Measurements from ENCODE around the gene NOL8. TPM values are rescaled to one million over a fixed set of nuclear protein-coding genes. Genes with fewer than 3 reads are reported as not detected.

NOL8 gene
- total and polyA plus RNA-seq, 2 donors from 2014 or later, result 10.8 to 32.4 TPM

DNA sequence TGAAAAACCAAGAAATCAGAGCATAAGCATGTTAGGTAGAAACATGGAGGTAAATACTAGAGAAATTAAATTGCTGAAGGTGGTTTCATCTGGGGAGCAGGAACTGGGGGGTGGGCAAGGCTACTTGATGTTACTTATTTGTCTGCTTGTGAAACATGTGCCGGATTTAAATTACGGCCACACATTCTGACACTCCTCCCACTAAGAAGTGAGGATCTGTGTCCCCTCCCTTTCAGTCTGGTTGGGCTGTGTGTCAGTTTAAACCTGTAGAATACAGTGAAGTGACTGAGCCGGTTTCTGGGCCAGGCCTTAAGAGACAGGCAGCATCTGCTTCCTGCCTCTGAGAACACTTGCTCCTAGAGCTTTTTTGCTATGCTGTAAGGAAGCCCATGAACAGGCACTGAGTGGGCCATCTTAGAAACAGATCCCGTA is 29.3 kb downstream of the NOL8 start:
- Histone ChIP-seq H3K36me3 (ENCODE audit: control insufficient read depth in 2 of 3, insufficient read depth in 3 of 3, low read length in 3 of 3) (peaks cover 2 to 16% (median 6%) of the 10 kb centered on the region in 3 donors), H3K9ac (ENCODE audit: low read length in 3 of 3) (no peak overlapping the region), H3K27me3 (ENCODE audit: control insufficient read depth, insufficient read depth, low read length) (no peaks in the 10 kb centered on the region), H3K27ac (ENCODE audit: low read depth in 2 of 2, low read length in 2 of 2) (no peak overlapping the region), H3K4me3 (ENCODE audit: low read length in 3 of 3) (no peak overlapping the region), H3K4me1 (ENCODE audit: control insufficient read depth in 2 of 3, insufficient read depth in 2 of 3, low read depth in 1 of 3, low read length in 3 of 3) (peaks cover 0 to 15% (median 7%) of the 10 kb centered on the region in 3 donors), H3K9me3 (ENCODE audit: control insufficient read depth in 2 of 3, insufficient read depth in 1 of 3, low read length in 3 of 3) (no peaks in the 10 kb centered on the region)
- FAIRE-seq (no peak), DNase-seq (no peak)
- TF ChIP-seq, protein P1, sequence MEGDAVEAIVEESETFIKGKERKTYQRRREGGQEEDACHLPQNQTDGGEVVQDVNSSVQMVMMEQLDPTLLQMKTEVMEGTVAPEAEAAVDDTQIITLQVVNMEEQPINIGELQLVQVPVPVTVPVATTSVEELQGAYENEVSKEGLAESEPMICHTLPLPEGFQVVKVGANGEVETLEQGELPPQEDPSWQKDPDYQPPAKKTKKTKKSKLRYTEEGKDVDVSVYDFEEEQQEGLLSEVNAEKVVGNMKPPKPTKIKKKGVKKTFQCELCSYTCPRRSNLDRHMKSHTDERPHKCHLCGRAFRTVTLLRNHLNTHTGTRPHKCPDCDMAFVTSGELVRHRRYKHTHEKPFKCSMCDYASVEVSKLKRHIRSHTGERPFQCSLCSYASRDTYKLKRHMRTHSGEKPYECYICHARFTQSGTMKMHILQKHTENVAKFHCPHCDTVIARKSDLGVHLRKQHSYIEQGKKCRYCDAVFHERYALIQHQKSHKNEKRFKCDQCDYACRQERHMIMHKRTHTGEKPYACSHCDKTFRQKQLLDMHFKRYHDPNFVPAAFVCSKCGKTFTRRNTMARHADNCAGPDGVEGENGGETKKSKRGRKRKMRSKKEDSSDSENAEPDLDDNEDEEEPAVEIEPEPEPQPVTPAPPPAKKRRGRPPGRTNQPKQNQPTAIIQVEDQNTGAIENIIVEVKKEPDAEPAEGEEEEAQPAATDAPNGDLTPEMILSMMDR (IDR thresholded peaks at IDR 0.05; ENCODE audit: borderline replicate concordance, extremely low read depth, insufficient read depth), result no peak
- intact Hi-C loops (cut with DNase I), result no loop called here

DNA sequence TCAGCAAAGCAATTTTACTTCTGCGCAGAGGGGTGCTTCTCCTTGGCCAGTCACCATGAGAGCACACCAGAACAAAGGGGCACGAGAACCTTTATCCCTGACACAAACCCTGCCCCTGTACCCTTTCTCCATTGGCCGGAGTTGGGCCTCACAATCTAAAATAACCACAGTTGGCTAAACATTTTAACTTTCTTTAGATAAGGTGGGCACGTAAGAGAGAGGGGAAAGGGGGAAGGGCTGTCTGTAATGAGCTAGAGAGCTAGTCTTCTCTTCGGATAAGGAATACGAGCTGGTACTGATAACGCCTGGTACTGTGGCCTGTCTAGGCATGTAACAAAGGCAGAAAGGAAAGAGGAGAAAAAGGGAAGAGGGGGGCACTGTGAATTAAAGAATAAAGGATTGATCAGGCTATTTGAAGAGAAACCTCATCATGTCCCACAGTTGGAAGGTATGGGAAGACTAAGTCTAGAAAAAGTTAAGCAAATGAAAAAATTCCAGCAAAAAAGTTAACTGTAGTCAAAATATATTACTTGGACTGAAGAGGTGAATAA is 29.8 kb downstream of the NOL8 start:
- peaks cover 1 to 15% (median 2%) of the 10 kb centered on the region in 3 donors for H3K36me3 ChIP-seq (ENCODE audit: control insufficient read depth in 2 of 3, insufficient read depth in 3 of 3, low read length in 3 of 3)
- H3K27ac ChIP-seq (ENCODE audit: low read depth in 2 of 2, low read length in 2 of 2), result no peak overlapping the region
- H3K9ac ChIP-seq (ENCODE audit: low read length in 3 of 3), result no peak overlapping the region
- intact Hi-C loops (cut with DNase I), result no loop called here
- H3K9me3 ChIP-seq (ENCODE audit: control insufficient read depth in 2 of 3, insufficient read depth in 1 of 3, low read length in 3 of 3), result no peaks in the 10 kb centered on the region
- no peaks in the 10 kb centered on the region for H3K27me3 ChIP-seq (ENCODE audit: control insufficient read depth, insufficient read depth, low read length)
- no peak overlapping the region for H3K4me3 ChIP-seq (ENCODE audit: low read length in 3 of 3)
- peaks cover 0 to 15% (median 7%) of the 10 kb centered on the region in 3 donors for H3K4me1 ChIP-seq (ENCODE audit: control insufficient read depth in 2 of 3, insufficient read depth in 2 of 3, low read depth in 1 of 3, low read length in 3 of 3)
- TF ChIP-seq, protein P1 (IDR thresholded peaks at IDR 0.05; ENCODE audit: borderline replicate concordance, extremely low read depth, insufficient read depth), result no peak
- DNase-seq (no peak), FAIRE-seq (no peak)

GRCh38 chr9:92294297-92294676 is 30.9 kb downstream of the NOL8 start:
- H3K4me3 ChIP-seq (ENCODE audit: low read length in 3 of 3), result peak overlapping the region; percentile 85 to 95 (median 93)
- DNase-seq, result peak in 4 of 5 donors; percentile 38 to 61 (median 49)
- H3K9me3 ChIP-seq (ENCODE audit: control insufficient read depth in 2 of 3, insufficient read depth in 1 of 3, low read length in 3 of 3), result no peaks in the 10 kb centered on the region
- peak overlapping the region in 2 of 3 donors; percentile 65 to 88 for H3K9ac ChIP-seq (ENCODE audit: low read length in 3 of 3)
- TF ChIP-seq, protein P1 (IDR thresholded peaks at IDR 0.05; ENCODE audit: borderline replicate concordance, extremely low read depth, insufficient read depth), result no peak
- intact Hi-C loops (cut with DNase I), result no loop called here
- H3K4me1 ChIP-seq (ENCODE audit: control insufficient read depth in 2 of 3, insufficient read depth in 2 of 3, low read depth in 1 of 3, low read length in 3 of 3), result peaks cover 0 to 15% (median 7%) of the 10 kb centered on the region in 3 donors
- H3K27ac ChIP-seq (ENCODE audit: low read depth in 2 of 2, low read length in 2 of 2), result no peak overlapping the region
- peaks cover 0 to 12% (median 2%) of the 10 kb centered on the region in 3 donors for H3K36me3 ChIP-seq (ENCODE audit: control insufficient read depth in 2 of 3, insufficient read depth in 3 of 3, low read length in 3 of 3)
- no peaks in the 10 kb centered on the region for H3K27me3 ChIP-seq (ENCODE audit: control insufficient read depth, insufficient read depth, low read length)
- FAIRE-seq, result no peak

Measured in kidney (tissue), 14 donors.